Measurements from ENCODE around the gene DOCK4. TPM values are rescaled to one million over a fixed set of nuclear protein-coding genes. Genes with fewer than 3 reads are reported as not detected.
A peak's percentile ranks its signal among the peaks of the same experiment; 100 is the strongest.

DOCK4 gene
- total and polyA plus RNA-seq, 7 donors = 1.8 to 12.7 (median 7.1) TPM

- H3K4me3 ChIP-seq = peak overlapping the region; percentile 86
- H3K27me3 ChIP-seq (ENCODE audit: insufficient read depth in 3 of 3, low read length in 2 of 3) = no peaks in the 10 kb centered on the region
- no peaks in the 10 kb centered on the region for H3K36me3 ChIP-seq (ENCODE audit: insufficient read depth in 1 of 2, low read depth in 1 of 2)
- ATAC-seq (no peak), DNase-seq (no peak)
- 95% methylated on average over 6 of the region's 6 CpGs for WGBS, 3 donors
- intact Hi-C loops (cut with DNase I) = loop anchor here (5.0 to 10.0 kb wide), 5 partner anchors 75 to 277 kb away; partner anchors contain the start of gene LSMEM1 (in 1 of the 2)
- H3K9me3 ChIP-seq = no peaks in the 10 kb centered on the region
- peaks cover 24% of the 10 kb centered on the region for H3K4me1 ChIP-seq
- TF ChIP-seq, protein P1, sequence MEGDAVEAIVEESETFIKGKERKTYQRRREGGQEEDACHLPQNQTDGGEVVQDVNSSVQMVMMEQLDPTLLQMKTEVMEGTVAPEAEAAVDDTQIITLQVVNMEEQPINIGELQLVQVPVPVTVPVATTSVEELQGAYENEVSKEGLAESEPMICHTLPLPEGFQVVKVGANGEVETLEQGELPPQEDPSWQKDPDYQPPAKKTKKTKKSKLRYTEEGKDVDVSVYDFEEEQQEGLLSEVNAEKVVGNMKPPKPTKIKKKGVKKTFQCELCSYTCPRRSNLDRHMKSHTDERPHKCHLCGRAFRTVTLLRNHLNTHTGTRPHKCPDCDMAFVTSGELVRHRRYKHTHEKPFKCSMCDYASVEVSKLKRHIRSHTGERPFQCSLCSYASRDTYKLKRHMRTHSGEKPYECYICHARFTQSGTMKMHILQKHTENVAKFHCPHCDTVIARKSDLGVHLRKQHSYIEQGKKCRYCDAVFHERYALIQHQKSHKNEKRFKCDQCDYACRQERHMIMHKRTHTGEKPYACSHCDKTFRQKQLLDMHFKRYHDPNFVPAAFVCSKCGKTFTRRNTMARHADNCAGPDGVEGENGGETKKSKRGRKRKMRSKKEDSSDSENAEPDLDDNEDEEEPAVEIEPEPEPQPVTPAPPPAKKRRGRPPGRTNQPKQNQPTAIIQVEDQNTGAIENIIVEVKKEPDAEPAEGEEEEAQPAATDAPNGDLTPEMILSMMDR (IDR thresholded peaks at IDR 0.05) = no peak
- no peak overlapping the region for H3K27ac ChIP-seq
Measured at GRCh38 chr7:112207765-112208164, 1.6 kb upstream of the DOCK4 start.

DNA sequence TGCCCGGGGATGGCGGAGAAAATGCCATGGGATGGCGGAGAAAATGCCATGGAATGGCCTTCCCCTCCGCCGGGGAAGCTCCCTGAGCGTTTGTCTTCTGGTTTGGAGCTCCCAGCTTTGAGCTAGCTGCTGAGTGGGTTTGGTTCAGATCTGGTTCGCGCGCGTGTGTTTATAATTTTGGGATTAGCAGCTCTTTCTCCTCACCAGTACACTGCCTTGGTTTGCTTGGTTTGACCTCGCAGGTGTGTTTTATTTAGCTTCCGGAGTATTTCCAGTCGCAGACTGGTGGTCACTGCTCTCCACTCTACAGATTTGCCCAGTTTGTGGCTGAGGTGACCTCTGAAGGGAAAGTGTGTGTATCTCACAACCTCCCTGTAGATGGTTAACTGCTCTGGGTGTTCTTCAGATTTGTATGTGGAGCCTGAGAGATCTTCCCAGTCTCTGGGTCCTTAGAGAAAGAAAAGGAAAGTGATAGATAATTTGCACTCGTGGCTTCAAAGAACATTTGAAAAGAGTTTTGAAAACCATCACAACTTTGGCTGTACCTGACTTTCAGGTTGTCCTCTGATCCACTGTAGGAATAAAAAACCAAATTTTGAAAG, 893 bp upstream of the DOCK4 start:
- no peak for DNase-seq
- Histone ChIP-seq H3K4me3 (peak overlapping the region; percentile 86), H3K27me3 (ENCODE audit: insufficient read depth in 3 of 3, low read length in 2 of 3) (no peaks in the 10 kb centered on the region), H3K9me3 (no peaks in the 10 kb centered on the region), H3K4me1 (peaks cover 24% of the 10 kb centered on the region), H3K36me3 (ENCODE audit: insufficient read depth in 1 of 2, low read depth in 1 of 2) (no peaks in the 10 kb centered on the region), H3K27ac (peak overlapping the region; percentile 90)
- peak in 1 of 4 donors; percentile 4 for ATAC-seq
- TF ChIP-seq, protein P1 (IDR thresholded peaks at IDR 0.05) = no peak
- WGBS, 3 donors = 0 to 1% (median 1%) methylated on average over 14 of the region's 14 CpGs
- intact Hi-C loops (cut with DNase I) = loop anchor here (5.0 to 10.0 kb wide), 5 partner anchors 75 to 278 kb away; partner anchors contain the start of gene LSMEM1 (in 1 of the 2)

DNA sequence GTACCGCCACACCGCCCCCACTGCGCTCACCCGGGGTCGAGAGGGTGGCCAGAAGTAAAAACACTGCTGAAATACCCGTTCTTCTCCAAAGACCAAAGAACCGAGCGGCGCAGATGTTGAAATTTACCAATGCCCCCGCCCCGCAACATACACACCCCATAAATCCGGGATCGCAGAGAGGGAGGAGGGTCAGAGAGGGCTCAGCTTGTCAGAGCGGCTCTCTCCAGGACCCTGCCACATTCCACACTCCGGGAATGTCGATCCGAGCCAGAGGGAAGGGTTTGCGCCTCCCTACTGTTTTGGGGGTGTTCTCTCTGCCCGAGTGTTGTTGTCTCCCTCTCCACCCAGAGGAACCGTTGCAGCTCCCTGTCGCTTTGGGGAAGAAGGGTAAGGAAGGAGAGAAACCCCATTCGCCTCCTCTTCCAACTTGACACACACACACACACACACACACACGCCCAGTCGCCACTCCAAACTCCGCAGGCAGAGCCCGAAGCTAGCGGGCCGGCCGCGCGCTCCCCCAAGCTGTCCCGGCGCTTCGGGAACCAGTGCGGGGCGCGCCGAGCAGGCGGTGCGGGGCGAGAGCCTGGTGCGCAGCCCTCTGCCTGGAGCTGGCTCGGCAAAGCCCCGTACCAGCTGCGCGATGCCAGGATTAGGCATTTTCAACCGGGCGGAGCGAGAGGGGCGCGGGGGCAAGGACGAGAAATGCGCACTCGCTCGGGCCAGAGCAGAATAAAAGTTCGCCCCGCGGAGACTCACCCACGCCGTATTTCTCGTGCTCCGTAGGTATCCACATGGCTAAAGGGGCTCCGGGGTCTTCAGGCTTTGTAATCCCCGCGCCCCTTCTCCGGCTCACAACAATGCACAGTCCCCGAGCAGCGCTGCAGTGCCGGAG, 609 bp downstream of the DOCK4 start:
- Histone ChIP-seq H3K4me1 (peaks cover 13% of the 10 kb centered on the region), H3K36me3 (ENCODE audit: insufficient read depth in 1 of 2, low read depth in 1 of 2) (no peaks in the 10 kb centered on the region), H3K4me3 (peak overlapping the region; percentile 86), H3K27me3 (ENCODE audit: insufficient read depth in 3 of 3, low read length in 2 of 3) (no peaks in the 10 kb centered on the region), H3K27ac (peak overlapping the region; percentile 90), H3K9me3 (no peaks in the 10 kb centered on the region)
- peak; percentile 62 to 79 for DNase-seq
- WGBS, 3 donors = 0 to 1% (median 0%) methylated on average over 47 to 69 of the region's 69 CpGs
- intact Hi-C loops (cut with DNase I) = loop anchor here (5.0 to 10.0 kb wide), 5 partner anchors 73 to 279 kb away; partner anchors contain the start of gene LSMEM1 (in 1 of the 2)
- TF ChIP-seq, protein P1 (IDR thresholded peaks at IDR 0.05) = no peak
- ATAC-seq = peak; percentile 41 to 66 (median 54)

GRCh38 chr7:112204499-112205342, 1.5 kb downstream of the DOCK4 start:
- Histone ChIP-seq H3K27ac (peak overlapping the region; percentile 90), H3K36me3 (ENCODE audit: insufficient read depth in 1 of 2, low read depth in 1 of 2) (no peaks in the 10 kb centered on the region), H3K27me3 (ENCODE audit: insufficient read depth in 3 of 3, low read length in 2 of 3) (no peaks in the 10 kb centered on the region), H3K9me3 (no peaks in the 10 kb centered on the region), H3K4me1 (peaks cover 13% of the 10 kb centered on the region), H3K4me3 (peak overlapping the region; percentile 86)
- WGBS, 3 donors = 0 to 1% (median 0%) methylated on average over 14 of the region's 14 CpGs
- DNase-seq (no peak), ATAC-seq (no peak)
- TF ChIP-seq, protein P1 (IDR thresholded peaks at IDR 0.05) = no peak
- intact Hi-C loops (cut with DNase I) = loop anchor here (5.0 to 10.0 kb wide), 5 partner anchors 72 to 280 kb away; partner anchors contain the start of gene LSMEM1 (in 1 of the 2)

All from psoas muscle (tissue), 8 donors.